Mesodermal cell (in vitro differentiated cells): ENCODE data around the gene MUC5AC.
"Not testable (repeated sequence)": the region's sequence is repeated elsewhere in the genome, so short reads cannot be mapped to it uniquely, and the experiment has no call there.

Experiments
- H3K27ac ChIP-seq: 2 replicates; pipeline ENCODE4 v1.7.0; 2013; ENCODE audit warnings: mild to moderate bottlenecking, low read depth, low read length, moderate library complexity; ENCODE audit not compliant: severe bottlenecking
- H3K36me3 ChIP-seq: 2 replicates; pipeline ENCODE4 v1.7.1; 2013; ENCODE audit warnings: mild to moderate bottlenecking, low read length, moderate library complexity; ENCODE audit not compliant: control insufficient read depth, insufficient read depth
- H3K4me1 ChIP-seq: one replicate; pipeline ENCODE4 v1.7.1; 2013; ENCODE audit warnings: mild to moderate bottlenecking, low read length; ENCODE audit not compliant: insufficient read depth, control insufficient read depth, poor library complexity, severe bottlenecking
- H3K4me3 ChIP-seq: 2 replicates; pipeline ENCODE4 v1.7.0; 2013; ENCODE audit warnings: low read length, control low read depth, mild to moderate bottlenecking; ENCODE audit not compliant: insufficient read depth, poor library complexity, severe bottlenecking; ENCODE audit errors: extremely low read depth
- H3K9me3 ChIP-seq: 2 replicates; pipeline ENCODE4 v1.7.1; 2013; ENCODE audit warnings: mild to moderate bottlenecking, low read length, moderate library complexity; ENCODE audit not compliant: control insufficient read depth
- WGBS, 2 experiments: methylation state at CpG; one replicate each; pipeline ENCODE4 v1.1.5; 2013; ENCODE audit warnings: missing lambda C conversion rate in 2 of 2; ENCODE audit not compliant: insufficient coverage in 2 of 2; 5-methylcytosine and 5-hydroxymethylcytosine counted together

MUC5AC gene

DNA sequence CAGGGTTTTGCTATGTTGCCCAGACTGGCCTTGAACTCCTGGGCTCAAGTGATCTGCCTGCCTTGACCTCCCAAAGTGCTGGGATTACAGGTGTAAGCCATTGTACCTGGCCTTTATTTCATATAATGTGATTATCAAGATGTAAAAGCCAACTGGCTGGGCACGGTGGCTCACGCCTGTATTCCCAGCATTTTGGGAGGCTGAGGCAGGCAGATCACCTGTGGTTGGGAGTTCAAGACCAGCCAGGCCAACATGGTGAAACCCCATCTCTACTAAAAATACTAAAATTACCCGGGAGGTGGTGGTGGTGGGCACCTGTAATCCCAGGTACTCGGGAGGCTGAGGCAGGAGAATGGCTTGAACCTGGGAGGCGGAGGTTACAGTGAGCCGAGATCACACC, 42.5 kb upstream of the MUC5AC start:
- not testable (repeated sequence) for H3K36me3 ChIP-seq, H3K4me3 ChIP-seq, H3K27ac ChIP-seq, H3K9me3 ChIP-seq, H3K4me1 ChIP-seq
- 86 to 94% methylated on average over 2 to 3 of the region's 6 CpGs for WGBS, 2 experiments

DNA sequence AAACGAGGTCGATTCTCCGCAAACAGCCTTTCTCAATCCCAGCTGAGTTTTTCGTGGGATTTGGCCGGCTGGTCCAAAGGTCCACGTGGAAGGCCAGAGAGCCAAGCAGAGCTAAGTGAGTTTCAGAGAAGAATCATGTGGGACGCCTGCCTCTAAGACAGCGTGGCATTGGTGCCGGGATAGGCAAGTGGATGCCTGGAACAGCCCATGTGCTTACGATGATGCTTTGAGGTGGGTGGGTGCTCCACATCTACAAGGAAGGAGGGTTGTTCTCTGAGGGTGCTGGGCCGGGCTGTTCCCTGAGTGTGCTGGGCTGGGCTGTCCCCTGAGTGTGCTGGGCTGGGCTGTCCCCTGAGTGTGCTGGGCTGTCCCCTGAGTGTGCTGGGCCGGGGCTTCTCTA, 41.6 kb upstream of the MUC5AC start:
- H3K27ac ChIP-seq, result no peak overlapping the region
- H3K9me3 ChIP-seq, result no peaks in the 10 kb centered on the region
- no peaks in the 10 kb centered on the region for H3K4me1 ChIP-seq
- no peaks in the 10 kb centered on the region for H3K36me3 ChIP-seq
- WGBS, 2 experiments, result 92 to 93% methylated on average over 10 to 11 of the region's 12 CpGs
- no peak overlapping the region for H3K4me3 ChIP-seq

DNA sequence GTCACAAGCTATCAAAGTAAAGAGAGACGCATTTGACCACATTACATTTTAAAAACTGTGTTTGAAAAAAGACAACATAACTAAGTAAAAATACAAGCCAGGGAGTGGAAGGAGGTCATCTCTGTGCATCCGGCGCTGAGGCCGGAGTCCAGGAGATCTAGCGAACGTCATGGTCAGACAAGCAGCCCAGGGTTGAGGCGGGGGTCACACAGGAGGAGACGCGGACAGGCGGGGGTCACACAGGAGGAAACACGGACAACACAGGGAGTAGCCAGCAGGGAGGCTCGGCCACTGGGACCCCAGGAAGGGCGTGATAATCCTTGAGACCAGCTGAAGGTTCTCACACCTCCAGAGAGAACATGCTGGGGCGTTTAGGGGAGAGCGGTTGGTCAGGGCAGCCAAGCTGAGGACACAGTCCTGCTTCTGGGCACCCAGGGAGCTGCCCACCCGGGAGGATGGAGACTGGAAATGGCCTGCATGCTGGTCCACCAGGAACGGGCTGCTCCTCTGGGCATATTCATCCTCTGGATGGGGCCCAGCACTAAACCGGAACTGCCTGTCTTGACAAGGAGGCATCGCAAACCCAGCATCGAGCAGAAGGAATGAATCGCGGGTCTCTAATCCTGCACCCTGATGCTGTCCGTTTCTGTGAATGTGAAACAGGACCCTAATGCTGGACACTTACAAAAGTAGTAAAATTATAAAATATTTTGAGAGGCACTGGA, 40.9 kb upstream of the MUC5AC start:
- Histone ChIP-seq H3K4me1 (no peaks in the 10 kb centered on the region), H3K27ac (no peak overlapping the region), H3K36me3 (no peaks in the 10 kb centered on the region), H3K4me3 (no peak overlapping the region), H3K9me3 (no peaks in the 10 kb centered on the region)
- 86 to 90% methylated on average over 22 of the region's 23 CpGs for WGBS, 2 experiments

DNA sequence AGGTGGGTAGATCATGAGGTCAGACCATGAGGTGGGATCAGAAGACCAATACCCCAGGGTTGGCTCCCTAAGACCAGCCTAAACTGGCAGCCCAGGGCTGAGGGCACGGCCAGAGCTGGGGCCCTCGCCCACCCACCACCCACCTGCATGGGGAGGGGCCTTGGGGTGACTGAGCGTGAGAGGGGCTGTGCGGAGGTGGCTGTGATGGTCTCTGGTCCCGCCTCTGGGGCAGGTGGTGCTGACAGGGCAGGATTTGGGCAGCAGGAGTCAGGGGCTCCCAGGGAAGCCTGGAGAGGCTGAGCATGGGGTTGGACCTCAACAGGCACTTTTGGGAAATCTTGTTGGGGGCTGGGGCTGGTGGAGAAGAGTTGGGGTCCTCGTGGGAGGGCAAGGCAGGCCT, 39.8 kb upstream of the MUC5AC start:
- WGBS, 2 experiments, result 68 to 94% methylated on average over 4 of the region's 6 CpGs
- no peaks in the 10 kb centered on the region for H3K4me1 ChIP-seq
- H3K9me3 ChIP-seq, result no peaks in the 10 kb centered on the region
- H3K27ac ChIP-seq, result no peak overlapping the region
- no peak overlapping the region for H3K4me3 ChIP-seq
- H3K36me3 ChIP-seq, result no peaks in the 10 kb centered on the region

DNA sequence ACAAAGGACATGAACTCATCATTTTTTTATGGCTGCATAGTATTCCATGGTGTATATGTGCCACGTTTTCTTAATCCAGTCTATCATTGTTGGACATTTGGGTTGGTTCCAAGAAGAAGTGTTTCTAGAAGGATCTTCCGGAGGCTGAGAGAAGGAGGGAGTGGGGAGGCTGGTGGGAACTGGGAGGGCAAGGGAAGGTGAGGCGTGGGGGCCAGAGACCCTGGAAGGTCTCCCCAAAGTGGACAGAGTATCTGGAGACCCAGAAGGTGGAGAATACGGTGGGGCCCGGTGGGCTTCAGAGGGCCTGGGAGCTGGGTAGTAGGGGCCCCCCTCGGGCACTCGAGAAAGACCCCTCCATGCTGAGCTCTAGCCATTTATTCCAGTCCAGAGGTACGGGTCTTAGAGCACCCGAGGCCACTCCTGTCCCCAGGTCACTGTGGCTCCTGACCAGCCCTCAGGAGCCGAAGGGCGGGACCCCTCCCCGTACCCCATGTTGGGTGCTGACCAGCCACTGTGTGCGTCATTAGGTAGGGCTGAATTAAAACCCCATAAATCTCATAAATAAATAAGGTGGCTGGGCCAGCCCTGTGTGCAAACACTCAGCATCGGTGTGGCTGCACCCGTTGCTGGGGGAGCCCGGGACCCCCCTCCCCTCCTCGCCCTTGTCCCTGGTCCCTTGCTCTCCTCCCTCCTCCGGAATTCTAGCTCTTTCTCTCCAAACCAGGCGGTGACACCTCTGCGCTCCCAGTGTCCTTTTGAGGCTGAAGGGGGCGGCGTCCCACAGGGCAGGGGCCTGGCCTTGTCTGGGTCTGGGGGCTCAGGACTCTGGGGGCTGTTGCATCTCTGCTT, 38.8 kb upstream of the MUC5AC start:
- H3K4me1 ChIP-seq, result no peaks in the 10 kb centered on the region
- WGBS, 2 experiments, result 83% methylated on average over 17 to 19 of the region's 22 CpGs
- H3K9me3 ChIP-seq, result no peaks in the 10 kb centered on the region
- no peaks in the 10 kb centered on the region for H3K36me3 ChIP-seq
- no peak overlapping the region for H3K27ac ChIP-seq
- no peak overlapping the region for H3K4me3 ChIP-seq

DNA sequence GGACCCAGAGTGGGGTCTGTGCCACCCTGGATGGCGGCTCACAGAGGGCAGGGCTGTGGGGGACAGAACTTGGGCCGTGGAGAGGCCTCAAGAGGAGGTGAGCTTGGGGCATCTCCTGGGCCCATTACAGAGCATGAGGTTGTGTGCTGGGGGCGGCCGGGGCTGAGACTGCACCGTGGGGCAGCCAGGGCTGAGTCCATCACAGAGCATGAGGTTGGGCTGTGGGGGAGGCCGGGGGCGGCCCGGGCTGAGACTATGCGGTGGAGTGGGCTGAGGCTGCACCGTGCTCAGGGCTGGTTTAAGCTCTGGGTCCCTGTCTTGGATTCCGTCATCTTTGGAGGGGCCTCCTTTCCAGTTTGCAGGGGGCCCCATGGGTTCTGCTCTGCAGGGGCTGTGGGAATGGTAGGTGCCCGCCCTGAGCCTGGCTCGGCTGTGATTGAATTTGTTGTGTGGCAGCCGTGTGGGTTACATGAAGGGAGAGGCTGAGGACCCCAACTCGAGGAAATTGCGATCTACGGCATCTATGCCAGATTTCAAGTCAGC, 38.1 kb upstream of the MUC5AC start:
- WGBS, 2 experiments, result 88 to 95% methylated on average over 15 to 16 of the region's 17 CpGs
- no peaks in the 10 kb centered on the region for H3K4me1 ChIP-seq
- H3K27ac ChIP-seq, result no peak overlapping the region
- H3K9me3 ChIP-seq, result no peaks in the 10 kb centered on the region
- no peak overlapping the region for H3K4me3 ChIP-seq
- no peaks in the 10 kb centered on the region for H3K36me3 ChIP-seq

DNA sequence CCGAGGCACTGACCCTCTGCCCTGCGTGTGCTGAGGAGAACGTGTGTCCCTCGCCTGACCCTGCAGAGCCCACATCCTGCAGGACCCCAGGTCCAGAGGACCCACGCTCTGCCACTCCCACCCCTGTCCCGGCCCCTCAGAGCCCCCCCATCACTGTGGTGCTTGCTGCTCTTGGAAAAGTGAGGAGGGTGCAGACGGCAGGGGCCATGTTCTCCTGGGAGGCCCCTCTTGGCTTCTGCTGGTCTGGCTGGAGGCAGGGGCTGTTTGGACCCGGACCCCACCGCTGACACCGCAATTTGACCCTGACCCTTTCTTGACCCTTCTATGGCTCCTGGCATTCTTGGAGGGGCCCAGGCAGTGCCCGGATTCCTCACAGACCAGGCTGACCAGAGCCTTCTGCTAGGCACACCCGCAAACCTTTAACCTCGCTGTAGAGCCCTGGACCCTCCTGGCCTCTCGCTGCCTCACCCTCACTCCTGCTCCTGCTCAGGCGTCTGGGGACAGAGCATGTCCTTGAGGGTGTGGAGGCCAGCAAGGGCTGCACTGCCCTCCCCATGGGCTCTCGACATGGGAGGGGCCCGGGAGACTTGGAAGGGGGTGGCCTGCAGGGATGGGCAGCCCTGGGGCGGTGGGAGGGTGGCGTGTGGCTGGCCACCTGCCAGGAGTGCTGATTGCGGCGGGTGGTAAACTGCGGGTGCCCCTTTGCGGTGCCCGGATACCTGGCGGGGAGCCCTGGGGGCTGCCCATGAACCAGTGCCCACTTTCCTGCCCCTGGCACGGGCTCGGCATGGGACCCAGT, 37.0 kb upstream of the MUC5AC start:
- no peaks in the 10 kb centered on the region for H3K9me3 ChIP-seq
- H3K4me1 ChIP-seq, result no peaks in the 10 kb centered on the region
- H3K27ac ChIP-seq, result no peak overlapping the region
- no peaks in the 10 kb centered on the region for H3K36me3 ChIP-seq
- H3K4me3 ChIP-seq, result no peak overlapping the region
- WGBS, 2 experiments, result 88 to 92% methylated on average over 21 to 26 of the region's 27 CpGs

DNA sequence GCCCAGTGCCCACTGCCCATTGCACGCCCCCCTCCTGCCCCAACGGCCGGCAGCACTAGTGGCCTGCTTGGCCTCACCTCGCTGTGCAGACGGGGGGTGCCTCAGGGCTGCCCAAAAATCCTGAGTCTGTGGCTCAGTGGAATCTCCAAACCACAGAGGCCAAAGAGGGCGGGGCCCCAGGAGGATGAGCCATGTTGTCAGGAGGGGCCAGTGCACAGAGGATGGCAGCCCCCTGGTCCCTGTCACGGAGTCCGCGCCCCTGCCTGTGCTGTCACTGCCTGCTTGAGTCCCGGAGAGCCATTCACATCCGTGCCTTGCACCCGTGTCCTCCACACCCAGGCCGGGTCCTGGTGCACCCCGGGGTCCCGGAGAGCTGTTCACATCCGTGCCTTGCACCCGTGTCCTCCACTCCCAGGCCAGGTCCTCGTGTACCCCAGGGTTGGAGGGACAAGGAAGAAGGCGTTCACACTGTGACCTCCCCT, 36.4 kb upstream of the MUC5AC start:
- WGBS, 2 experiments, result 86 to 93% methylated on average over 12 to 19 of the region's 19 CpGs
- no peaks in the 10 kb centered on the region for H3K4me1 ChIP-seq

DNA sequence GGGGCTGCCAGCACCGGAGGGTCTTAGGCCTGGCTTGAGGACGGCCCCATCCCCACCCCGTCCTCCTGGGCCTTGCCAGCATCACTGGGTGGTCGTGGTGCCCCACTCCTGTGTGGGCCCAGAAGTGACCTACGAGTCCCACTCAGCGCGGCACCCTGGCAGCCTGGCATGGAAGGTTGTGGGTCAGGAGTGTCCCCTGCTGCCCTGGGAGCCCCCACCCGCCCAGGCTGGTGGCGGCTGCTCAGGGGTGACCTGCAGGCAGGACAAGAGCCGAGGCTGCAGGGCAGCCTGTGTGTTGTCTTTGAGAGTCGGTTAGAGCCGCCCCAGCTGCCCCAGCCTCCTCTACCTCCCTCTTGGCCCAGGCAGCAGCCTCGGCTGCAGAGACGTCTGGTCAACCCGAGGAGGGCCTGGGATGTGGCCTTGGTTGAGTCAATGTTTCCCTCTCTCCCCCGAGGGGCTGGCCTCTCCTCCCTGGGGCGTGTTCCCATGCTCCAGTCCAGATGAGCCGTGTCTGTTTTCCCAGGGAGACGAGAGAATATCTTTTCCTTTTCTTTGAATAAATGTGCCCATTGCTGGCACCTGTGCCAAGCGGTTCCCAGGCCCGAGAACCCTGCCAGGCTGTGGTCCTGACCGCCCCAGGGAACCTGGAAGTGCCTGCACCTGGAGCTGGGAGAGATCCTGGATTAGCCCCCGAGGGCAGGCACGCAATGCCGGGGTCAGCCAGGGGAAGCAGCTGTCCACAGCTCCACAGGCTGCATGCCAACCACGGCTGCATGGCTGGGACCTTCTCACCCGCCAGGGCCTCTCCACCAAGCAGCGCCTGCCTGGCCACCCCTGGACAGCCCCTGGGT, 35.7 kb upstream of the MUC5AC start:
- Histone ChIP-seq H3K36me3 (no peaks in the 10 kb centered on the region), H3K9me3 (no peaks in the 10 kb centered on the region), H3K27ac (no peak overlapping the region), H3K4me1 (no peaks in the 10 kb centered on the region), H3K4me3 (no peak overlapping the region)
- 79 to 85% methylated on average over 23 to 27 of the region's 28 CpGs for WGBS, 2 experiments

More for the DNA sequence above, 36.4 kb upstream of the MUC5AC start:
- Histone ChIP-seq H3K36me3 (no peaks in the 10 kb centered on the region), H3K4me3 (no peak overlapping the region), H3K9me3 (no peaks in the 10 kb centered on the region), H3K27ac (no peak overlapping the region)

DNA sequence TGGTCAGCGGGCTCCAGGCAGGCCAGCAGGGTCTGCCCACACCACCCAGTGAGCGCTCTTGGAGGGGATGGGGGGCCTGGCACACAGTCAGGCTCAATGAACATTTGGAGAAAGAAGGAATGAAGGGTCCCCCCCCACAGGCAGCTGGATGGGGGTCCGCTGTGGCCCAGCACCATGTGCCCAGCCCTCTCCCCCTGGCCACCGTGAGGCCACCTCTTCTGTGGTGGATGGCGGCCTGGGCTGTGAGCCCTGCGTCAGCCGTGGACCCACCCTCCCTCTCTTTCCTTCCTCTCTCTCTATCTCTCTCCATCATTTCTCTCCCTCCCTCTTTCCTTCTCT, 35.1 kb upstream of the MUC5AC start:
- Histone ChIP-seq H3K9me3 (no peaks in the 10 kb centered on the region), H3K4me1 (no peaks in the 10 kb centered on the region), H3K36me3 (no peaks in the 10 kb centered on the region), H3K4me3 (no peak overlapping the region), H3K27ac (no peak overlapping the region)
- WGBS, 2 experiments, result 83 to 85% methylated on average over 5 to 7 of the region's 7 CpGs
